ENCODE measurements around the gene HNRNPUL1. TPM values are rescaled to one million over a fixed set of nuclear protein-coding genes. Genes with fewer than 3 reads are reported as not detected.

HNRNPUL1 gene
- total and polyA plus RNA-seq, 2 donors (not counting 1 experiment from before 2014, with no cell fraction given) = 60.7 to 273 TPM

DNA sequence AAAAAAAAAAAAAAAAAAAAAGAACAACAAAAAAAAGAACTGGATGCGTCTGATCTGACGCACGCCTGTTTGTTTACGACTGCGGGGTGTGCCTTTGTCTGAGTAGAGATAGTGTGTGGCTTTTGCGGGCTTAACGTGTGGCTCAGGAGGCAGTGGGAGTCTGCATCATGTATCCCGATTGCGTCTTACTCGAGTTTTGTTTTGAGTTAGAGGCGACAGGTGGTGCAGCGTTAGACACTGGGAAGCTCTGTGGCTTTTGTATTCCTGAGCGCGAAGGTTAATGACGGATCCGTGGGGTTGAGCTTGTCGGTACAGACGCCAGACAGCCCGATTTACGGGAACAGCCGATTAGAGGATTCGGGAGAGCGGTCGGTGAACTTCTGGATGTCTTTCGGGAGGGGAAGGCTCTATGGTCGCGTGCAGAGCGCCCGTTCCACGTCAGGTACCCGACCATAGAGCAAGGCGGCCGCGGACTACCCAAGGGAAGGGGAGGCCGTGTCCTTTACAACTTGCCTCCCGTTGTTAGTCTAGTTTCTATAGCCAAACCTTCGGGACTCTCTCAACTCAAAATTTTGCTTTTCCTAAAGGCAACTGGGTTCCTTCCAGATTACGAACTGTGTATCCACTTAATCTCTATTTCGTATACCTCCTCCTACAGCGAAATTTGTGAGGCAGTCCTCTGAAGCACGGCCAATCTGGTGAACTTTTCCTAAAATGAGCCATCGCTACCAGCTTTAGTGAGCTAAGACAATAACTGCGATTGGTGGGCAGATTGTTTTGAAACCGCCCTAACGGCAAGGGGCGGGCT lies 926 bp upstream of the HNRNPUL1 start:
- peaks cover 24 to 38% of the 10 kb centered on the region in 2 donors for H3K4me1 ChIP-seq (ENCODE audit: control insufficient read depth in 2 of 2, insufficient read depth in 2 of 2, low read length in 2 of 2)
- Mint-ChIP-seq H3K9me3 (ENCODE audit: insufficient read depth) (peaks cover 2% of the 10 kb centered on the region), H3K4me3 (peak overlapping the region; percentile 98), H3K27me3 (no peaks in the 10 kb centered on the region), H3K27ac (peak overlapping the region; percentile 100), H3K4me1 (peaks cover 36% of the 10 kb centered on the region)
- ATAC-seq (ENCODE audit: low read depth) (peak; percentile 12), DNase-seq (peak; percentile 95)
- WGBS (ENCODE audit: insufficient coverage) = under 1% methylated on average over 44 of the region's 46 CpGs
- intact Hi-C loops (cut with micrococcal nuclease) = loop anchor here (1.0 to 10.0 kb wide), 12 partner anchors 45 to 1921 kb away; partner anchors contain the start of genes ACTMAP, AKT2, BLVRB and CD79A
- peak overlapping the region; percentile 60 to 93 (median 82) for H3K4me3 ChIP-seq (ENCODE audit: control extremely low read depth in 1 of 5, extremely low read depth in 1 of 5, insufficient read depth in 1 of 5, low read depth in 2 of 5, low read length in 4 of 5)
- TF ChIP-seq EZH2 (IDR thresholded peaks at IDR 0.05; ENCODE audit: borderline replicate concordance, insufficient read depth, low read depth, low read length, poor library complexity, severe bottlenecking) (no peak), CTCF (IDR thresholded peaks at IDR 0.05) (no peak)
- H3K27me3 ChIP-seq (replicated peaks in 1 of 4; ENCODE audit: control extremely low read depth in 1 of 4, control insufficient read depth in 3 of 4, insufficient read depth in 4 of 4, low read length in 3 of 4) = no peaks in the 10 kb centered on the region
- peaks cover 0 to 6% (median 0%) of the 10 kb centered on the region in 3 donors for H3K9me3 ChIP-seq (ENCODE audit: control extremely low read depth in 1 of 3, control insufficient read depth in 2 of 3, insufficient read depth in 1 of 3, low read length in 2 of 3)
- H4K20me1 ChIP-seq (ENCODE audit: control insufficient read depth, insufficient read depth, low read length, poor library complexity, severe bottlenecking) = peaks cover 25% of the 10 kb centered on the region
- CTCF ChIA-PET = interaction anchor here (0.6 to 7.9 kb wide), 18 partner anchors 14 to 486 kb away, joined by 3 to 67 read pairs (median 7); partner anchors contain the start of genes B9D2, CCDC97 and RAB4B
- H3K4me2 ChIP-seq (replicated peaks; ENCODE audit: low read depth, low read length, poor library complexity, severe bottlenecking) = peak overlapping the region; percentile 80
- H3K9ac ChIP-seq (ENCODE audit: low read length) = peak overlapping the region; percentile 89
- peaks cover 0 to 15% of the 10 kb centered on the region in 2 experiments for H3K36me3 ChIP-seq (replicated peaks in 1 of 2; ENCODE audit: control extremely low read depth in 1 of 2, control insufficient read depth in 1 of 2, extremely low read depth in 1 of 2, insufficient read depth in 2 of 2, low read length in 1 of 2)
- H3K79me2 ChIP-seq (ENCODE audit: control insufficient read depth, insufficient read depth, low read length) = peaks cover 41% of the 10 kb centered on the region
- peak overlapping the region; percentile 94 to 99 for H3K27ac ChIP-seq (ENCODE audit: low read length in 2 of 2)
- H2AFZ ChIP-seq (ENCODE audit: insufficient read depth, low read depth, low read length, poor library complexity, severe bottlenecking) = peak overlapping the region; percentile 79
- POLR2A ChIA-PET = interaction anchor here (0.6 to 3.7 kb wide), 27 partner anchors 34 to 1006 kb away, joined by 3 to 46 read pairs (median 6); partner anchors contain the start of genes B9D2, CCDC97, CIC and EGLN2

Measured in B cell (primary cell).